ENCODE measurements around the gene NIPSNAP3A. TPM values are rescaled to one million over a fixed set of nuclear protein-coding genes. Genes with fewer than 3 reads are reported as not detected.

The NIPSNAP3A gene
- total and polyA plus RNA-seq, 2 donors (not counting 3 experiments of a cell fraction or from before 2014, with no cell fraction given) = 27.2 TPM

DNA sequence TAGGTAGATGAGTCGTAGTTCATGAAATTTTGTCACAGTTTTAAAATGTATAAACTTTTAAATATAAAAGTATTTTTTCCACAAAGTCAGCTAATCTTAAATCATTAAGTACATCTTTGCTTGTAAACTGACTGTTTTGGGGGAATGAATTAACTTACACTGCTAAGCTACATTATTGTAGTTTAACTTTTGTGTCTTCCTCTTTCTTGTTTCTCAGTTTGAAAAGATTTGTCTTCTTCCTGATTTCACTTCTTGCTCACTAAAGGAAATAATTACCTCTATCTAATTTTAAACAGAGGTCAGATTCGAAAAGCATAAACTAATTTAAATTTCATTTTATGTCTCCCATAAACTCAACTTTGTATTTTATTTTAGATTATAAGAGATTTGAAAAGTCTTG, 22.2 kb downstream of the NIPSNAP3A start:
- DNase-seq (ENCODE audit: low read depth, low spot score) (no peak), FAIRE-seq (no peak)
- dilution Hi-C loops (cut with MboI; ENCODE audit: extremely low pct_ligation_motif_present, low sequenced_read_pairs) (no loop called here), intact Hi-C loops (cut with micrococcal nuclease) (no loop called here)
- ChIA-PET POLR2A (no interaction called here), CTCF (interaction anchor here (1.2 to 1.6 kb wide), 2 partner anchors 11 to 16 kb away, joined by 4 read pairs; no protein-coding TSS in a partner anchor)
- Histone ChIP-seq H3K4me1 (ENCODE audit: control insufficient read depth, extremely low read depth, insufficient read depth, low read length) (peaks cover 6% of the 10 kb centered on the region), H3K9me1 (replicated peaks; ENCODE audit: control insufficient read depth, extremely low read depth, insufficient read depth, low read length) (no peaks in the 10 kb centered on the region), H3K4me2 (ENCODE audit: insufficient read depth, low read length) (no peak overlapping the region), H3K4me3 (replicated peaks in 1 of 3; ENCODE audit: insufficient read depth in 1 of 3, low read depth in 1 of 3, low read length in 3 of 3) (no peak overlapping the region), H3K9ac (replicated peaks; ENCODE audit: extremely low read depth, insufficient read depth, low read length) (no peak overlapping the region), H3K27ac (ENCODE audit: insufficient read depth, low read depth, low read length) (no peak overlapping the region), H3K9me3 (replicated peaks; ENCODE audit: control insufficient read depth, insufficient read depth, low read length) (no peaks in the 10 kb centered on the region), H3K27me3 (ENCODE audit: control insufficient read depth in 2 of 2, insufficient read depth in 2 of 2, low read length in 2 of 2) (no peaks in the 10 kb centered on the region), H3K36me3 (ENCODE audit: control insufficient read depth in 2 of 2, extremely low read depth in 1 of 2, insufficient read depth in 2 of 2, low read length in 2 of 2) (no peaks in the 10 kb centered on the region), H4K20me1 (replicated peaks; ENCODE audit: control insufficient read depth, extremely low read depth, insufficient read depth, low read length) (no peaks in the 10 kb centered on the region), H3K79me2 (ENCODE audit: control insufficient read depth, insufficient read depth, low read length) (no peaks in the 10 kb centered on the region), H2AFZ (ENCODE audit: low read depth, low read length) (no peak overlapping the region)
- no TSS peak for BruUV-seq (replicated peaks)
- TF ChIP-seq MYC (IDR thresholded peaks at IDR 0.05; ENCODE audit: low read depth, low read length) = no peak
- TF ChIP-seq, protein P1, sequence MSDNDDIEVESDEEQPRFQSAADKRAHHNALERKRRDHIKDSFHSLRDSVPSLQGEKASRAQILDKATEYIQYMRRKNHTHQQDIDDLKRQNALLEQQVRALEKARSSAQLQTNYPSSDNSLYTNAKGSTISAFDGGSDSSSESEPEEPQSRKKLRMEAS (IDR thresholded peaks at IDR 0.05; ENCODE audit: insufficient read depth, insufficient read length) = no peak
- TF ChIP-seq JUN (IDR thresholded peaks at IDR 0.05; ENCODE audit: borderline replicate concordance, insufficient read depth, insufficient read length, low read depth) = no peak
- TF ChIP-seq GATA2 (IDR thresholded peaks at IDR 0.05; ENCODE audit: insufficient read depth, insufficient read length, low read depth, low read length) = no peak
- TF ChIP-seq, protein P2, sequence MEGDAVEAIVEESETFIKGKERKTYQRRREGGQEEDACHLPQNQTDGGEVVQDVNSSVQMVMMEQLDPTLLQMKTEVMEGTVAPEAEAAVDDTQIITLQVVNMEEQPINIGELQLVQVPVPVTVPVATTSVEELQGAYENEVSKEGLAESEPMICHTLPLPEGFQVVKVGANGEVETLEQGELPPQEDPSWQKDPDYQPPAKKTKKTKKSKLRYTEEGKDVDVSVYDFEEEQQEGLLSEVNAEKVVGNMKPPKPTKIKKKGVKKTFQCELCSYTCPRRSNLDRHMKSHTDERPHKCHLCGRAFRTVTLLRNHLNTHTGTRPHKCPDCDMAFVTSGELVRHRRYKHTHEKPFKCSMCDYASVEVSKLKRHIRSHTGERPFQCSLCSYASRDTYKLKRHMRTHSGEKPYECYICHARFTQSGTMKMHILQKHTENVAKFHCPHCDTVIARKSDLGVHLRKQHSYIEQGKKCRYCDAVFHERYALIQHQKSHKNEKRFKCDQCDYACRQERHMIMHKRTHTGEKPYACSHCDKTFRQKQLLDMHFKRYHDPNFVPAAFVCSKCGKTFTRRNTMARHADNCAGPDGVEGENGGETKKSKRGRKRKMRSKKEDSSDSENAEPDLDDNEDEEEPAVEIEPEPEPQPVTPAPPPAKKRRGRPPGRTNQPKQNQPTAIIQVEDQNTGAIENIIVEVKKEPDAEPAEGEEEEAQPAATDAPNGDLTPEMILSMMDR (IDR thresholded peaks at IDR 0.05; ENCODE audit: extremely low read depth in 1 of 2, insufficient read depth in 1 of 2, low read depth in 1 of 2, low read length in 2 of 2) = no peak
- TF ChIP-seq EZH2 (IDR thresholded peaks at IDR 0.05; ENCODE audit: borderline replicate concordance, low read depth, low read length, severe bottlenecking) = no peak
- no peak for TF ChIP-seq POLR2AphosphoS5 (IDR thresholded peaks at IDR 0.05; ENCODE audit: insufficient read depth, low read depth, low read length)
- no peak for TF ChIP-seq FOS (IDR thresholded peaks at IDR 0.05; ENCODE audit: borderline replicate concordance, insufficient read depth, low read length)
- no peak for TF ChIP-seq POLR2A (IDR thresholded peaks at IDR 0.05; ENCODE audit: low read depth, low read length)
